ENCODE data around the gene TNFAIP6. TPM values are rescaled to one million over a fixed set of nuclear protein-coding genes. Genes with fewer than 3 reads are reported as not detected.

Gene TNFAIP6
- polyA plus RNA-seq, 1 donor from 2014 or later = not detected

DNA sequence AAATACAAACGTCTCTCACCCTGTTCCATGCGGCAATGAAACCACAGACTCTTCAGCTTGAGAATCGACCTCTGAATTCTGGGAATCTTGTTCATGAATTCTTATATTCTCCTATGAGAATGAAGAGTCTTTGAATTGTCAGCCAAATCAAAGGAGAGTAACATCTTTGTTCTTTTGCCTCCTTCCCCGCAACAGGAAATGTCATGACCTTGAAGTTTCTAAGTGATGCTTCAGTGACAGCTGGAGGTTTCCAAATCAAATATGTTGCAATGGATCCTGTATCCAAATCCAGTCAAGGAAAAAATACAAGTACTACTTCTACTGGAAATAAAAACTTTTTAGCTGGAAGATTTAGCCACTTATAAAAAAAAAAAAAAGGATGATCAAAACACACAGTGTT is 21.8 kb downstream of the TNFAIP6 start:
- Histone ChIP-seq H3K4me2 (ENCODE audit: low read length) (no peak overlapping the region), H3K9ac (ENCODE audit: low read length) (no peak overlapping the region), H2AFZ (ENCODE audit: low read depth, low read length) (no peak overlapping the region), H3K9me3 (ENCODE audit: low read length) (no peaks in the 10 kb centered on the region), H3K4me3 (ENCODE audit: low read length) (no peak overlapping the region), H3F3A (ENCODE audit: insufficient read depth, low read length, poor library complexity, severe bottlenecking) (no peaks in the 10 kb centered on the region), H3K27ac (ENCODE audit: low read length) (no peak overlapping the region), H4K20me1 (ENCODE audit: insufficient read depth) (no peaks in the 10 kb centered on the region), H3K27me3 (ENCODE audit: insufficient read depth, low read depth, low read length) (no peaks in the 10 kb centered on the region), H3K9me2 (ENCODE audit: insufficient read depth, low read length) (no peaks in the 10 kb centered on the region), H3K36me3 (ENCODE audit: insufficient read depth, low read length) (no peaks in the 10 kb centered on the region), H3K79me2 (replicated peaks; ENCODE audit: insufficient read depth, low read length) (no peaks in the 10 kb centered on the region)
- TF ChIP-seq EZH2 (IDR thresholded peaks at IDR 0.05; ENCODE audit: borderline replicate concordance, insufficient read depth, low read length, poor library complexity, severe bottlenecking) = no peak

- H3K27me3 ChIP-seq (ENCODE audit: insufficient read depth, low read depth, low read length) = no peaks in the 10 kb centered on the region
- H3K27ac ChIP-seq (ENCODE audit: low read length) = no peak overlapping the region
- H4K20me1 ChIP-seq (ENCODE audit: insufficient read depth) = no peaks in the 10 kb centered on the region
- no peak overlapping the region for H3K4me2 ChIP-seq (ENCODE audit: low read length)
- no peaks in the 10 kb centered on the region for H3K36me3 ChIP-seq (ENCODE audit: insufficient read depth, low read length)
- no peaks in the 10 kb centered on the region for H3K79me2 ChIP-seq (replicated peaks; ENCODE audit: insufficient read depth, low read length)
- H3K9me2 ChIP-seq (ENCODE audit: insufficient read depth, low read length) = no peaks in the 10 kb centered on the region
- no peaks in the 10 kb centered on the region for H3K9me3 ChIP-seq (ENCODE audit: low read length)
- H3K4me3 ChIP-seq (ENCODE audit: low read length) = no peak overlapping the region
- H3F3A ChIP-seq (ENCODE audit: insufficient read depth, low read length, poor library complexity, severe bottlenecking) = no peaks in the 10 kb centered on the region
- TF ChIP-seq RAD21 (conservative IDR thresholded peaks at IDR 0.05) (no peak), TAF1 (IDR thresholded peaks at IDR 0.05; ENCODE audit: low read depth) (no peak), POLR2AphosphoS5 (IDR thresholded peaks at IDR 0.05) (no peak), MXI1 (conservative IDR thresholded peaks at IDR 0.05; ENCODE audit: poor library complexity, severe bottlenecking) (no peak), EP300 (conservative IDR thresholded peaks at IDR 0.05; ENCODE audit: poor library complexity, severe bottlenecking) (no peak), CTCF (IDR thresholded peaks at IDR 0.05; ENCODE audit: poor library complexity, severe bottlenecking) (no peak), EZH2 (IDR thresholded peaks at IDR 0.05; ENCODE audit: borderline replicate concordance, insufficient read depth, low read length, poor library complexity, severe bottlenecking) (no peak), SMC3 (conservative IDR thresholded peaks at IDR 0.05; ENCODE audit: poor library complexity) (no peak)
- TF ChIP-seq, protein P1, sequence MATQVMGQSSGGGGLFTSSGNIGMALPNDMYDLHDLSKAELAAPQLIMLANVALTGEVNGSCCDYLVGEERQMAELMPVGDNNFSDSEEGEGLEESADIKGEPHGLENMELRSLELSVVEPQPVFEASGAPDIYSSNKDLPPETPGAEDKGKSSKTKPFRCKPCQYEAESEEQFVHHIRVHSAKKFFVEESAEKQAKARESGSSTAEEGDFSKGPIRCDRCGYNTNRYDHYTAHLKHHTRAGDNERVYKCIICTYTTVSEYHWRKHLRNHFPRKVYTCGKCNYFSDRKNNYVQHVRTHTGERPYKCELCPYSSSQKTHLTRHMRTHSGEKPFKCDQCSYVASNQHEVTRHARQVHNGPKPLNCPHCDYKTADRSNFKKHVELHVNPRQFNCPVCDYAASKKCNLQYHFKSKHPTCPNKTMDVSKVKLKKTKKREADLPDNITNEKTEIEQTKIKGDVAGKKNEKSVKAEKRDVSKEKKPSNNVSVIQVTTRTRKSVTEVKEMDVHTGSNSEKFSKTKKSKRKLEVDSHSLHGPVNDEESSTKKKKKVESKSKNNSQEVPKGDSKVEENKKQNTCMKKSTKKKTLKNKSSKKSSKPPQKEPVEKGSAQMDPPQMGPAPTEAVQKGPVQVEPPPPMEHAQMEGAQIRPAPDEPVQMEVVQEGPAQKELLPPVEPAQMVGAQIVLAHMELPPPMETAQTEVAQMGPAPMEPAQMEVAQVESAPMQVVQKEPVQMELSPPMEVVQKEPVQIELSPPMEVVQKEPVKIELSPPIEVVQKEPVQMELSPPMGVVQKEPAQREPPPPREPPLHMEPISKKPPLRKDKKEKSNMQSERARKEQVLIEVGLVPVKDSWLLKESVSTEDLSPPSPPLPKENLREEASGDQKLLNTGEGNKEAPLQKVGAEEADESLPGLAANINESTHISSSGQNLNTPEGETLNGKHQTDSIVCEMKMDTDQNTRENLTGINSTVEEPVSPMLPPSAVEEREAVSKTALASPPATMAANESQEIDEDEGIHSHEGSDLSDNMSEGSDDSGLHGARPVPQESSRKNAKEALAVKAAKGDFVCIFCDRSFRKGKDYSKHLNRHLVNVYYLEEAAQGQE (IDR thresholded peaks at IDR 0.05; ENCODE audit: borderline replicate concordance) = no peak
- H2AFZ ChIP-seq (ENCODE audit: low read depth, low read length) = no peak overlapping the region
- no peak overlapping the region for H3K9ac ChIP-seq (ENCODE audit: low read length)
These were observed 23.3 kb downstream of the TNFAIP6 start for GRCh38 chr2:151380580-151381235.

Data from neural cell (in vitro differentiated cells).